LoVo (cell line): ENCODE data around the gene FOXO3.
A peak's percentile ranks its signal among the peaks of the same experiment; 100 is the strongest.
"Not testable (repeated sequence)": the region's sequence is repeated elsewhere in the genome, so short reads cannot be mapped to it uniquely, and the experiment has no call there.

ENCODE experiments used
- DNase-seq: peaks from one replicate; pipeline ENCODE4 v3.0.0-alpha.2; 2016; ENCODE audit warnings: low spot score

The FOXO3 gene

GRCh38 chr6:108661982-108662381 is 101.3 kb downstream of the FOXO3 start:
- DNase-seq: no peak

GRCh38 chr6:108662702-108663101 is 102.0 kb downstream of the FOXO3 start:
- DNase-seq: no peak

- DNase-seq: not testable (repeated sequence)
Measured at GRCh38 chr6:108663494-108664064, 102.9 kb downstream of the FOXO3 start.

GRCh38 chr6:108665495-108666196 is 104.9 kb downstream of the FOXO3 start:
- no peak for DNase-seq

- no peak for DNase-seq
Measured at GRCh38 chr6:108666656-108667260, 106.0 kb downstream of the FOXO3 start.

GRCh38 chr6:108667993-108668392 is 107.3 kb downstream of the FOXO3 start:
- DNase-seq: no peak

- no peak for DNase-seq
Measured at GRCh38 chr6:108669673-108670072, 109.0 kb downstream of the FOXO3 start.

GRCh38 chr6:108671175-108671574 is 110.5 kb downstream of the FOXO3 start:
- no peak for DNase-seq

- no peak for DNase-seq
Measured at GRCh38 chr6:108671790-108672189, 111.1 kb downstream of the FOXO3 start.

GRCh38 chr6:108672641-108673040 is 111.9 kb downstream of the FOXO3 start:
- DNase-seq: no peak

- DNase-seq: no peak
Measured at GRCh38 chr6:108673153-108673552, 112.4 kb downstream of the FOXO3 start.

- peak; percentile 65 for DNase-seq
Measured at GRCh38 chr6:108673602-108674001, 112.9 kb downstream of the FOXO3 start.

- no peak for DNase-seq
Measured at GRCh38 chr6:108675226-108676200, 114.8 kb downstream of the FOXO3 start.

- no peak for DNase-seq
Measured at GRCh38 chr6:108676555-108676954, 115.8 kb downstream of the FOXO3 start.

GRCh38 chr6:108677357-108677756 is 116.6 kb downstream of the FOXO3 start:
- no peak for DNase-seq

GRCh38 chr6:108677894-108678293 is 117.2 kb downstream of the FOXO3 start:
- DNase-seq: no peak

GRCh38 chr6:108680314-108680713 is 119.6 kb downstream of the FOXO3 start:
- DNase-seq: not testable (repeated sequence)

GRCh38 chr6:108681721-108682120 is 121.0 kb downstream of the FOXO3 start:
- not testable (repeated sequence) for DNase-seq

GRCh38 chr6:108682383-108683119 is 121.8 kb downstream of the FOXO3 start:
- DNase-seq: not testable (repeated sequence)

GRCh38 chr6:108683976-108684375 is 123.3 kb downstream of the FOXO3 start:
- DNase-seq: not testable (repeated sequence)

GRCh38 chr6:108684771-108685329 is 124.1 kb downstream of the FOXO3 start:
- DNase-seq: peak; percentile 39
